Cardiac ventricle fibroblast (primary cell): Measurements from ENCODE around the gene CPHXL2. TPM values are rescaled to one million over a fixed set of nuclear protein-coding genes. Genes with fewer than 3 reads are reported as not detected.

ENCODE experiments used
- total RNA-seq: library from RNA; depleted of rRNA; stranded (reverse); fragments of >200 nt; gene quantifications from 2 replicates; pipeline ENCODE4 v1.2.3, GENCODE V29; 2015

The CPHXL2 gene
- not detected in 2 replicates for total RNA-seq

GRCh38 chr16:75676909-75677308 lies at the start of gene CPHXL2:
Gene CPHXL2, minus strand, starts transcription at chr16:75677009. Its CDS starts 10 bp downstream, at chr16:75676999.

GRCh38 chr16:75726390-75726789 lies 49.6 kb upstream of the CPHXL2 start, which contains the start of gene CPHXL:
Gene CPHXL, minus strand, starts transcription at chr16:75726490. Its CDS starts 48 bp downstream, at chr16:75726442.

DNA sequence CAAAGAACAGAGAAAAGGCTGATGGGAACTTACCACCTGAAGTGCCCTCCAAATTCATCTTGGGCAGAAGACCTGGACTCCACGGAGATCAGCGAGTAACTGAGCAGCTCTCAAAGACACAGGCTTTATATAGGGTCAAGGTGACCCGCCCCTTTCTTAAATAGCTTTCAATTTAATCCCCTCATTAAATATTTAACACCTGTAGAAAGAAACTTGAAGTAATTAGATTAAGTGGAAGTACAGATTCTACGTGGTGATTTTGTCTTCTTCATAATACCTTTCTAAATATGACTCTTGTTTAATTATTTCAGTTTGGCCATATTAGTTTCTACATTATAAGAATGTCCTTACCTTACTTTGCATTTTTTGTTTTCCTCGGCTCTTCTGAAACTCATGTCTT lies 24.6 kb upstream of the CPHXL2 start, which contains the start of gene DUXB:
Gene DUXB (minus strand): TSS at position 101 of the 400 bp plus-strand sequence. CDS start 43 bp downstream, at position 58.

DNA sequence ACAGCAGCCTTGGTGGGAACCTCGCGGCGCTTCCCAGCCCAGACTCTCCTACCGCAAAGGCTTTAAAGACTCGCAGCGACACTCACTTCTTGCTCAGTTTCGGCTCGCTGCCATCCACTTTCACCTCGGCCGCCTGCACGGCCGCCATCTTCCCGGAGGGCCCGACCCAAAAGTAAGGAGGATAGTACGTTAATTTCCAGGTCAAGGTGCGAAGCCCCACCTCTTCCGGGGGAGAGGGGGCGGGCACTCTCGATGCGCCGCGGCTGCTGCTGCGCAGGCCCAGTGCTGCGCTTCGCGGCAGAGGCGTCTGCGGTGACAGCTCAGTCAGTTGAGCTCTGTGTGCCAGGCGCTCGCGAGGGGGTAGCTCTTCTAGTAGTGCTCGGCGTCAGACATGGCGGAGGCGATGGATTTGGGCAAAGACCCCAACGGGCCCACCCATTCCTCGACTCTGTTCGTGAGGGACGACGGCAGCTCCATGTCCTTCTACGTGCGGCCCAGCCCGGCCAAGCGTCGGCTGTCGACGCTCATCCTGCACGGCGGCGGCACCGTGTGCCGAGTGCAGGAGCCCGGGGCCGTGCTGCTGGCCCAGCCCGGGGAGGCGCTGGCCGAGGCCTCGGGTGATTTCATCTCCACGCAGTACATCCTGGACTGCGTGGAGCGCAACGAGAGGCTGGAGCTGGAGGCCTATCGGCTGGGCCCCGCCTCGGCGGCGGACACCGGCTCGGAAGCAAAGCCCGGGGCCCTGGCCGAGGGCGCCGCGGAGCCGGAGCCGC lies 29.1 kb downstream of the CPHXL2 start, which contains the start of the genes KARS1 and TERF2IP:
Gene KARS1 (minus strand): TSS at position 174 of the 773 bp plus-strand sequence. CDS start 26 bp downstream, at position 148.
Gene TERF2IP (plus strand): TSS at position 282 of the 773 bp plus-strand sequence. CDS start 110 bp downstream, at position 392.

DNA sequence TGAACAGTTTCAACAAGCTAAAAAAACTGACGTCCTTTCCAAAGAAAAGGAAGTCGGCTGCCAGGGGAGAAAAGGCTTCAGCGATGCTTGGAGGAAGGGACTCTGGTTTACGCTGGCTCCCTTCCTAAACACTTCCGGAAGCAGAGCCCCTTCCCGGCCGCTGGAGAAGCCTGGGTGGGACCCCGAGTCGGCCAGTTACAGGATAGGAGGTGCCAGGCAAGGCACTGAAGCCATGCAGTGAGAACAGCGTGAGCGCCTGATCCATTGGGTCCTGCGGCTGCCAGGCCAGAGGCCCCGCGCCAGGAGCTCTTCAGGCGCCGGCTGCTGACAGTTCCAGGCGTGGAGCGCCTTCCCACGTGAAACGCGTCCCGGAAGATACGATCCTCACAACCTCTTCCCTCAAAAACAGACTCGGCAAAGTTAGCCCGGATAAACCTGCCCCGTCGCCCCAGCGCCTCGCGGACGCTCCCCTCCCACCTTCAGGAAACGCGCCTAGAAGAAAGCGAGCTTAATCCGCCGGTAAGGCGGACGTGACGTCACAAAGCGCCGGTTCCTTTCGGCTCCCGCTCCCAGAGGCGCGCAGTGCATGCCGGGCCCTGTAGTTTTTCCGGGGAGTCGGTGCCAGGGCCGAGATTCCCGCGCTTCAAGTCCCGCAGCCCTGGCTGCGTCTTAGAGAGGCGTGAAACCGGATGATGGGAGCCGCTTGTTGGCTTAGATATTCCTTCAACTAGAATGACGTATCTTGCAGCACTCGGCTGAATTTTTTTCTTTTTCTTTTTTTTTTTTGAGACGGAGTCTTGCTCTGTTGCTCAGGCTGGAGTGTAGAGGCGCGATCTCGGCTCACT lies 53.8 kb downstream of the CPHXL2 start, which contains the start of gene ADAT1:
Gene ADAT1 (minus strand): TSS at position 521 of the 845 bp plus-strand sequence. CDS start 2,482 bp downstream, outside the sequence.

Other genes with a start within 250 kb of the CPHXL2 start
- 38.7 and 53.8 TPM in 2 replicates for gene CFDP1, start 243.5 kb downstream of the CPHXL2 start, total RNA-seq
- gene TMEM170A, start 212.3 kb downstream of the CPHXL2 start, total RNA-seq = 6.8 and 8.1 TPM in 2 replicates
- gene CHST6, start 181.6 kb downstream of the CPHXL2 start, total RNA-seq = 0.54 and 0.56 TPM in 2 replicates
- 0.10 TPM in 1 of 2 replicates, not detected in the other for gene CHST5, start 140.9 kb downstream of the CPHXL2 start, total RNA-seq
- 13.6 and 13.7 TPM in 2 replicates for gene TMEM231, start 120.8 kb downstream of the CPHXL2 start, total RNA-seq
- gene GABARAPL2, start 110.6 kb downstream of the CPHXL2 start, total RNA-seq = 64.1 and 72.2 TPM in 2 replicates
- 28.8 and 34.5 TPM in 2 replicates for gene ADAT1, start 53.7 kb downstream of the CPHXL2 start, total RNA-seq
- gene KARS1, start 29.3 kb downstream of the CPHXL2 start, total RNA-seq = 108 and 114 TPM in 2 replicates
- gene TERF2IP, start 29.2 kb downstream of the CPHXL2 start, total RNA-seq = 43.9 and 53.4 TPM in 2 replicates
- not detected in 2 replicates for gene DUXB, start 24.5 kb upstream of the CPHXL2 start, total RNA-seq
- gene CPHXL, start 49.5 kb upstream of the CPHXL2 start, total RNA-seq = not detected in 2 replicates